CD4-positive, alpha-beta T cell treated with Interleukin-2 at 100 ng/mL for 4 hours (primary cell): ENCODE data around the gene MEF2B.

ENCODE experiments used
- DNase-seq: peaks from one replicate; pipeline ENCODE4 v3.0.0-alpha.2; 2020; ENCODE audit warnings: low spot score

Gene MEF2B

GRCh38 chr19:19098084-19098702 lies 71.9 kb downstream of the MEF2B start:
- no peak for DNase-seq

GRCh38 chr19:19096641-19097627 lies 73.1 kb downstream of the MEF2B start:
- no peak for DNase-seq

DNA sequence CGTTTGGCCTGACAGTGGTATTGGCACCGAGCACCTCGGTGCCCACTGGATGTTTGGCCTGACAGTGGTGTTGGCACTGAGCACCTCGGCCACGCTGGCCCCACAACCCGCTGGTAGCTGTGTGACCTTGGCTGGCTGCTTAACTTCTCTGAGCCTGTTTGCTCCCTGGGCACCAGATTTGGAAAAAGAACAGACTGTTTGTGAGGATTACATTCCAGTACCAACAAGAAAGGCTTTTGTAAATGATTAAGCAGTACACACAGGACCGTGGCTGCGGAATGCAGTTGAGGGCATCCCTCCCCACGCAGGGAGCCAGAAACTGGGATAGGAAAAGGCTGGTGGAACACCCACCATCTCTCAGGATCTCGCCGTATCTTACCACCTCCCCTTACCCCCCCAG lies 74.4 kb downstream of the MEF2B start:
- no peak for DNase-seq
